ENCODE data around the gene ZBTB34.

Gene ZBTB34

GRCh38 chr9:126926364-126926763 lies 65.9 kb downstream of the ZBTB34 start:
- no peak for DNase-seq

GRCh38 chr9:126927419-126927818 lies 67.0 kb downstream of the ZBTB34 start:
- no peak for DNase-seq

GRCh38 chr9:126932871-126933321 lies 72.5 kb downstream of the ZBTB34 start:
- DNase-seq = no peak

- no peak for DNase-seq
Measured at GRCh38 chr9:126933334-126933980, 73.0 kb downstream of the ZBTB34 start.

GRCh38 chr9:126934441-126934840 lies 74.0 kb downstream of the ZBTB34 start:
- DNase-seq = no peak

All from CD4-positive, alpha-beta T cell treated with Interleukin-17A for 1 hour (primary cell).